GM13977 (cell line): Measurements from ENCODE around the gene CFAP300.

Source experiments
- DNase-seq: peaks from one replicate; pipeline ENCODE4 v3.0.0; 2012; ENCODE audit warnings: low spot score
- in situ Hi-C: fragments of 300-500 bp; cut with MboI; formaldehyde crosslinking; loops from one replicate; pipeline ENCODE4 v1.12.0; 2022; ENCODE audit warnings: low sequenced_read_pairs, low pct_unique_long_range_greater_than_20kb, mixed read lengths, inconsistent platforms; ENCODE audit not compliant: unreplicated experiment
- TF ChIP-seq, protein P1 (sequence below): IDR thresholded peaks from 2 replicates; pipeline ENCODE4 v1.5.1; 2012; ENCODE audit warnings: mild to moderate bottlenecking, control low read depth; ENCODE audit not compliant: insufficient read depth; ENCODE audit errors: extremely low read depth, missing control alignments

The CFAP300 gene

DNA sequence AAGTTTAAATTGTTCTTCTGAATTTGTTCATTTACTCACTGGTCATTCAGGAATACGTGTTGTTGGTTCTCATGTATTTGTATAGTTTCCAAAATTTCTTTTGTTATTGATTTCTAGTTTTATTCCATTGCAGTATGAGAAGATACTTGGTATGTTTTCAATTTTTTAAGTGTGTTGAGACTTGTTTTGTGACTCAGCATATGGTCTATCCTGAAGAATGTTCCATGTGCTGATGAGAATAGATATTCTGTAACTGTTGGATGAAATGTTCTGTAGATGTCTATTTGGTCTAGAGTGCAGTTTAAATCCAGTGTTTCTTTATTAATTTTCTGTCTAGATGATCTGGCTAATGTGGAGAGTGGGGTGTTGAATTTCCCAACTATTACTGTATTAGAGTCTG is 23.5 kb downstream of the CFAP300 start:
- DNase-seq, result no peak
- in situ Hi-C loops, result no loop called here

DNA sequence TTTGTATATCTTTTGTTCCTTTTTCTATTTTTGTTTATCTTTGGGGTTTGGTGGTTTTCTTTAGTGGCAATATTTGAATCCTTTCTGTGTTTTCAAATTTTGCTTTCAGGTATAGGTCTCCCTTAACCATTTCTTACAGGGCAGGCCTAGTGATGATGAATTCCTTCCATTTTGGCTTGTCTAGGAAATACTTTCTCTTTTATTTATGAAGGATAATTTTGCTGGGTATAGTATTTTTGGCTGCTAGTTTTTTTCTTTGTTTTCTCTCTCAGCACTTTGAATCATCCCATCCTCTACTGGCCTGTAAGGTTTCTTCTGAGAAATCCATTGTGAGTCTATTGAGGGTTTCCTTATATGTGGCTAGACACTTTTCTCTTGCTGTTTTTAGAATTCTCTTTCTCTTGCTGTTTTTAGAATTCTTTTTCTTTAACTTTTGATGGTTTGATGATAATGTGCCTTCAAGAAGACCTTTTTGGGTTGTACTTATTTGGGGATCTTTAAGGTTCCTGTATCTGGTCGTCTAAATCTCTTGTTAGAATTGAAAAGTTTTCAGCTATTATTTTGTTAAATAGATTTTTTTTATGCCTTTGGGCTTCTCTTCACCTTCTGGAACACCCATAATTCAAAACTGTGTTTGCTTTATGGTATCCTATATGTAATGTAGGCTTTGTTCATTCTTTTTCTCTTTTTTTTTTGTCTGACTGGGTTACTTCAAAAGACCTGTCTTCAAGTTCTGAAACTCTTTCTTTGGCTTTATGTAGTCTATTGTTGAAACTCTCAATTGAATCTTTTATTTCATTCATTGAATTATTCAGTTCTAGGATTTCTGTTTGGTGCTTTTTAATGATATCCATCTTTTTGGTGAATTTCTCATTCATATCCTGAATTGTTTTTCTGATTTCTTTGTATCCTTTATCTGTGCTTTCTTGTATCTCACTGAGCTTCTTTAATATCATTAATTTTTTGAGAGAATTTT is 24.5 kb downstream of the CFAP300 start:
- in situ Hi-C loops, result no loop called here
- no peak for DNase-seq
- TF ChIP-seq, protein P1, sequence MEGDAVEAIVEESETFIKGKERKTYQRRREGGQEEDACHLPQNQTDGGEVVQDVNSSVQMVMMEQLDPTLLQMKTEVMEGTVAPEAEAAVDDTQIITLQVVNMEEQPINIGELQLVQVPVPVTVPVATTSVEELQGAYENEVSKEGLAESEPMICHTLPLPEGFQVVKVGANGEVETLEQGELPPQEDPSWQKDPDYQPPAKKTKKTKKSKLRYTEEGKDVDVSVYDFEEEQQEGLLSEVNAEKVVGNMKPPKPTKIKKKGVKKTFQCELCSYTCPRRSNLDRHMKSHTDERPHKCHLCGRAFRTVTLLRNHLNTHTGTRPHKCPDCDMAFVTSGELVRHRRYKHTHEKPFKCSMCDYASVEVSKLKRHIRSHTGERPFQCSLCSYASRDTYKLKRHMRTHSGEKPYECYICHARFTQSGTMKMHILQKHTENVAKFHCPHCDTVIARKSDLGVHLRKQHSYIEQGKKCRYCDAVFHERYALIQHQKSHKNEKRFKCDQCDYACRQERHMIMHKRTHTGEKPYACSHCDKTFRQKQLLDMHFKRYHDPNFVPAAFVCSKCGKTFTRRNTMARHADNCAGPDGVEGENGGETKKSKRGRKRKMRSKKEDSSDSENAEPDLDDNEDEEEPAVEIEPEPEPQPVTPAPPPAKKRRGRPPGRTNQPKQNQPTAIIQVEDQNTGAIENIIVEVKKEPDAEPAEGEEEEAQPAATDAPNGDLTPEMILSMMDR, result no peak

More for the DNA sequence above, 23.5 kb downstream of the CFAP300 start:
- TF ChIP-seq, protein P1, result no peak

DNA sequence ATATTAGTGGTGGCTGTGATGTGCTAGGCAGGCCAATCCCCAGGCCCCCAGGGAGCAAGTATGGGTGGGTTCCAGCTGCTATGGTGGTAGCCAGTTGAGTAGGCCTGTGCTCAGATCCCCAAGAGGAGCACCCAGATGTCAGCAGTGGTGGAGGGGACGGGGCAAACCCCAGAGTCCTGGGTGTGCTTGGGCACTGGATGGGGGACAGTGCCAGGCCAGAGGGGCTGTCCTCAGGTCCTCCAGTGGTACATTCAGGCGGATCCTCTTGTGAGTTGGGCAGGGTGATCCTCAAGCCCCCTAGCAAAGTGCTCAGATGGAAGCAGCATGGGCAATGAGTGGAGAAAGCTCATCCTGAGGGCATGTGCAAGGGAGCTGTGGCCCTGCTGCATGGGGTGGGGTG is 26.0 kb downstream of the CFAP300 start:
- TF ChIP-seq, protein P1, result no peak
- no peak for DNase-seq
- in situ Hi-C loops, result no loop called here

DNA sequence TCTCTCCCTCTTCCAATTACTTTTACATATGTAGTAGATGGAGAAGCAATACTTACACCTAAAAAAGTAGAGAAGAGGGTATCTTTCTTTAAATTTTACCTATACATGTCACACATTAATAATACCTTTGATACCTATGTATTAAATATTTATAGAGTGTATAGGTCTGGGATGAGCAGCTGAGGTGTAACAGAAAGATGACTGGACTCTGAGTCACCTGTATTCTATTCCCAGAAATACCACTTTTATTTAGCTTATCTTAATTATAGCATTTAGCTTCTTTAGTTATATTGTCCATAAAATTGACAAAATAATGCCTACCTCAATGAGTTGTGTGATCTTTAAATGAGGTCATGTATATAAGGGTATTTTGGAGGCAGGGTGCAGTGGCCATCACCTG is 32.4 kb downstream of the CFAP300 start:
- DNase-seq, result no peak
- in situ Hi-C loops, result no loop called here
- TF ChIP-seq, protein P1, result no peak

DNA sequence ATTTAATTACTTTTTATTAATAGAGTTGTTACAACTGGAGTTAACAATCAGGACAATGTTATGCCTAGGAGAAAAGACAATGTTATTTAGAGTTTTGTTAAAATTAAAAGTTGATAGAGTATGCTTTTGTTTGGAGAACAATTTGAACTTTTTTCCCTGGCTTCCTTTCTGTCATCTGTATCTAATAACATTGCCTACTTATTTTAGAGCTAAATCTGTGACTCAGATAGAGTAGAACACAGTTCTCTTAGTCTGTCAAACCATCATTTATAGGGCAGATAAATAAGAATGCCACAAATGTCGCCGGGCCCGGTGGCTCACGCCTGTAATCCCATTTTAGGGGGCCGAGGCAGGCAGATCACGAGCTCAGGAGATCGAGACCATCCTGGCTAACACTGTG is 34.1 kb downstream of the CFAP300 start:
- TF ChIP-seq, protein P1, result no peak
- DNase-seq, result no peak
- in situ Hi-C loops, result no loop called here

DNA sequence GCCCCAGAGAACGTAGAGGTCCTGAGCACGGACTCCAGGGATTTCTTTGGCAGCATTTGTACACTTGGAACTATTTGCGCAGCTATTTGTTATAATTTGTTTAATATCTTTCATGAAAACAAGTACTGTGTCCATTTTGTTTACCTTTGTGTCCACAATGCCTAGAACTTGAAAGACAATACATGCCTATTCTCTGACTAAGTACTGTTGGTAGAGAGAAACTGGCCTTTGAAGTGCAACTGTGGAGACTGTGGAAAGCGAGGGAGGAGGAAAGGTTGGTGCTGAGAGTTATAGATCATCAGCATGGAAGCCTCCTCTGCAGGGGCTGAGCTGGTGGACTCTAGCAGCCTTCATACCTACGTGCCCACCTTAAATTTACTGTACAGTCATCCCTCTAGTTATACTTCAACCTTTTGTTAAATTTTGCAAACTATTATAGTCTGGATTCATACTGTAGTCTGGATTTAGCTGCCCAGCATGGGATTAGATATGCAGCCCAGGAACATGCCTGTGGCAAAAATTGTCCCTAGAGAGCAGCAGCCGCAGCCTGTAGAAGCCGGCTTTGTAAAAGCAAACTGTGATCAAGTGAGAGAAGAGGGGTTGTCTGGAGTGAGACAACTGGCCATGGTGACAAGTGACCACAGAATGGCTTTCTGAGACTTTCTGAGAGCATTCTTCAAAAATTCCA is 38.8 kb downstream of the CFAP300 start:
- TF ChIP-seq, protein P1, result no peak
- in situ Hi-C loops, result no loop called here
- DNase-seq, result no peak
